ENCODE results near the gene EMC8. TPM values are rescaled to one million over a fixed set of nuclear protein-coding genes. Genes with fewer than 3 reads are reported as not detected.
A peak's percentile ranks its signal among the peaks of the same experiment; 100 is the strongest.

The EMC8 gene
- polyA plus RNA-seq, 1 experiment, result 30.5 TPM

GRCh38 chr16:85759631-85760419, 39.5 kb downstream of the EMC8 start:
- H3K27ac ChIP-seq (ENCODE audit: low read depth, low read length), result no peak overlapping the region
- no peak overlapping the region for H3K4me3 ChIP-seq (ENCODE audit: low read depth, low read length)
- no peaks in the 10 kb centered on the region for H3K9me3 ChIP-seq (ENCODE audit: control insufficient read depth, insufficient read depth, low read length)
- CTCF ChIA-PET, result interaction anchor here (1.3 kb wide), 1 partner anchor 11 kb away, joined by 3 read pairs; no protein-coding TSS in a partner anchor
- POLR2A ChIA-PET, result no interaction called here
- no peak for DNase-seq (ENCODE audit: low read depth, low spot score)
- H3K27me3 ChIP-seq (ENCODE audit: control insufficient read depth, insufficient read depth, low read length), result no peaks in the 10 kb centered on the region
- TF ChIP-seq CTCF (IDR thresholded peaks at IDR 0.05; ENCODE audit: low read depth, low read length), result peak; percentile 38

- TF ChIP-seq CTCF (IDR thresholded peaks at IDR 0.05; ENCODE audit: low read depth, low read length), result no peak
- CTCF ChIA-PET, result no interaction called here
- no peaks in the 10 kb centered on the region for H3K9me3 ChIP-seq (ENCODE audit: control insufficient read depth, insufficient read depth, low read length)
- POLR2A ChIA-PET, result no interaction called here
- DNase-seq (ENCODE audit: low read depth, low spot score), result no peak
- no peak overlapping the region for H3K4me3 ChIP-seq (ENCODE audit: low read depth, low read length)
- H3K27me3 ChIP-seq (ENCODE audit: control insufficient read depth, insufficient read depth, low read length), result no peaks in the 10 kb centered on the region
- no peak overlapping the region for H3K27ac ChIP-seq (ENCODE audit: low read depth, low read length)
Measured at GRCh38 chr16:85759136-85759535, 40.2 kb downstream of the EMC8 start.

- Histone ChIP-seq H3K9me3 (ENCODE audit: control insufficient read depth, insufficient read depth, low read length) (no peaks in the 10 kb centered on the region), H3K27ac (ENCODE audit: low read depth, low read length) (no peak overlapping the region), H3K27me3 (ENCODE audit: control insufficient read depth, insufficient read depth, low read length) (no peaks in the 10 kb centered on the region), H3K4me3 (ENCODE audit: low read depth, low read length) (no peak overlapping the region)
- no peak for TF ChIP-seq CTCF (IDR thresholded peaks at IDR 0.05; ENCODE audit: low read depth, low read length)
- ChIA-PET CTCF (no interaction called here), POLR2A (no interaction called here)
- DNase-seq (ENCODE audit: low read depth, low spot score), result peak; percentile 67
Measured at GRCh38 chr16:85757341-85757822, 42.0 kb downstream of the EMC8 start.

GRCh38 chr16:85755929-85756768, 43.2 kb downstream of the EMC8 start:
- Histone ChIP-seq H3K4me3 (ENCODE audit: low read depth, low read length) (no peak overlapping the region), H3K27me3 (ENCODE audit: control insufficient read depth, insufficient read depth, low read length) (no peaks in the 10 kb centered on the region), H3K27ac (ENCODE audit: low read depth, low read length) (no peak overlapping the region), H3K9me3 (ENCODE audit: control insufficient read depth, insufficient read depth, low read length) (no peaks in the 10 kb centered on the region)
- CTCF ChIA-PET, result no interaction called here
- DNase-seq (ENCODE audit: low read depth, low spot score), result no peak
- no peak for TF ChIP-seq CTCF (IDR thresholded peaks at IDR 0.05; ENCODE audit: low read depth, low read length)
- POLR2A ChIA-PET, result no interaction called here

GRCh38 chr16:85754413-85754812, 44.9 kb downstream of the EMC8 start:
- Histone ChIP-seq H3K4me3 (ENCODE audit: low read depth, low read length) (no peak overlapping the region), H3K27me3 (ENCODE audit: control insufficient read depth, insufficient read depth, low read length) (no peaks in the 10 kb centered on the region), H3K9me3 (ENCODE audit: control insufficient read depth, insufficient read depth, low read length) (no peaks in the 10 kb centered on the region), H3K27ac (ENCODE audit: low read depth, low read length) (no peak overlapping the region)
- POLR2A ChIA-PET, result no interaction called here
- CTCF ChIA-PET, result no interaction called here
- no peak for DNase-seq (ENCODE audit: low read depth, low spot score)
- no peak for TF ChIP-seq CTCF (IDR thresholded peaks at IDR 0.05; ENCODE audit: low read depth, low read length)
